SK-N-MC (cell line): ENCODE data around the gene MPZL2.

Source experiments
- EZH2 ChIP-seq: fragments of 200-600 bp; sonication (generic); IDR thresholded peaks from one replicate; pipeline ENCODE4 v1.6.1; 2017; ENCODE audit warnings: antibody characterized with exemption
- FOXP2 ChIP-seq: optimal IDR thresholded peaks from 2 replicates; pipeline ENCODE3; 2011; ENCODE audit warnings: mild to moderate bottlenecking, moderate library complexity; ENCODE audit not compliant: insufficient read depth; ENCODE audit errors: extremely low read length, control extremely low read depth
- POLR2AphosphoS5 ChIP-seq: IDR thresholded peaks from 2 replicates; pipeline ENCODE4 v1.6.1; 2012; ENCODE audit warnings: mild to moderate bottlenecking, low read depth, low read length, borderline replicate concordance

- TF ChIP-seq POLR2AphosphoS5 (no peak), EZH2 (no peak), FOXP2 (no peak)
Observed at GRCh38 chr11:118274186-118274585, 10.1 kb upstream of the MPZL2 start.
